Measurements from ENCODE around the gene KCNJ5. TPM values are rescaled to one million over a fixed set of nuclear protein-coding genes. Genes with fewer than 3 reads are reported as not detected.

Gene KCNJ5
- total RNA-seq, 1 donor from 2014 or later: 1.6 TPM

- Mint-ChIP-seq H3K4me3 (no peak overlapping the region), H3K9me3 (no peaks in the 10 kb centered on the region), H3K36me3 (no peaks in the 10 kb centered on the region), H3K27ac (no peak overlapping the region), H3K27me3 (peaks cover 3% of the 10 kb centered on the region), H3K4me1 (ENCODE audit: unreplicated experiment) (peaks cover 17% of the 10 kb centered on the region)
- TF ChIP-seq, protein P1, sequence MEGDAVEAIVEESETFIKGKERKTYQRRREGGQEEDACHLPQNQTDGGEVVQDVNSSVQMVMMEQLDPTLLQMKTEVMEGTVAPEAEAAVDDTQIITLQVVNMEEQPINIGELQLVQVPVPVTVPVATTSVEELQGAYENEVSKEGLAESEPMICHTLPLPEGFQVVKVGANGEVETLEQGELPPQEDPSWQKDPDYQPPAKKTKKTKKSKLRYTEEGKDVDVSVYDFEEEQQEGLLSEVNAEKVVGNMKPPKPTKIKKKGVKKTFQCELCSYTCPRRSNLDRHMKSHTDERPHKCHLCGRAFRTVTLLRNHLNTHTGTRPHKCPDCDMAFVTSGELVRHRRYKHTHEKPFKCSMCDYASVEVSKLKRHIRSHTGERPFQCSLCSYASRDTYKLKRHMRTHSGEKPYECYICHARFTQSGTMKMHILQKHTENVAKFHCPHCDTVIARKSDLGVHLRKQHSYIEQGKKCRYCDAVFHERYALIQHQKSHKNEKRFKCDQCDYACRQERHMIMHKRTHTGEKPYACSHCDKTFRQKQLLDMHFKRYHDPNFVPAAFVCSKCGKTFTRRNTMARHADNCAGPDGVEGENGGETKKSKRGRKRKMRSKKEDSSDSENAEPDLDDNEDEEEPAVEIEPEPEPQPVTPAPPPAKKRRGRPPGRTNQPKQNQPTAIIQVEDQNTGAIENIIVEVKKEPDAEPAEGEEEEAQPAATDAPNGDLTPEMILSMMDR (conservative IDR thresholded peaks at IDR 0.05): no peak
- no peak for DNase-seq (ENCODE audit: extremely low spot score, unreplicated experiment)
Measured at GRCh38 chr11:128941110-128941509, 50.0 kb downstream of the KCNJ5 start.

DNA sequence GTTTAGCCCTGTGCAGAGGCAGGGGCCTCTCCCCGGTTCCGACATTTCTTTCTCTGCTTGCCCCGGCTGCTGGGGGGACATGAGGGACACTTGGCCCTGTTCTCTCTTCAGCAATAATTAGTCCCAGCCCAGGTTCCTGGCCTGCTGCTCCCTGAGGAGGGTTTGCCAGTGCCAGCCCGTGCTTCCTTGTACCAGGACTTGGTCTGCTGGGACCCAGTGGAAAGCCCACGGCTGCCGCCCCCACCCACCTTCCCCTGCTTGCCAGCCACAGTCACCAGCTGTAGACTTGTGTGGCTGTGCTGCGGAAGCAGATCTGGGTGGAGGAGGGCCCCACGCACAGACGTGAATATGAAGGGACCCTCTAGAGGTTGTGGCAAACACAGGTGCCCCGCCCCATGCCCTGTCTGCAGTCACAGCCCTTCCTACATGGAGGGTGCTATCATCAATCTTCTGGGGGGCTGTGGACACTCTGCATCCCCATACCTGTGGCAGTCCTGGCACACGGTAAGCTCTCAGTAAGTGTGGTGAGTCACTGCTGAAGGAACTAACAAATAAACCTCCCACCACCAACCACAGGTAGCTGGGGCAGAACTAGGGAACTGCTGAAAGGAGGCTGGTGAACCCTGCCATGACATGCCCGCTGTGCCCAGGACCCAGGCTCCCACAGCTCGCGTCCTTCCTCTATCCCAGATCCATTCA lies 50.6 kb downstream of the KCNJ5 start:
- Mint-ChIP-seq H3K36me3 (no peaks in the 10 kb centered on the region), H3K9me3 (no peaks in the 10 kb centered on the region), H3K4me1 (ENCODE audit: unreplicated experiment) (peaks cover 17% of the 10 kb centered on the region), H3K27me3 (peaks cover 3% of the 10 kb centered on the region), H3K27ac (no peak overlapping the region), H3K4me3 (no peak overlapping the region)
- DNase-seq (ENCODE audit: extremely low spot score, unreplicated experiment): no peak
- TF ChIP-seq, protein P1 (conservative IDR thresholded peaks at IDR 0.05): no peak

DNA sequence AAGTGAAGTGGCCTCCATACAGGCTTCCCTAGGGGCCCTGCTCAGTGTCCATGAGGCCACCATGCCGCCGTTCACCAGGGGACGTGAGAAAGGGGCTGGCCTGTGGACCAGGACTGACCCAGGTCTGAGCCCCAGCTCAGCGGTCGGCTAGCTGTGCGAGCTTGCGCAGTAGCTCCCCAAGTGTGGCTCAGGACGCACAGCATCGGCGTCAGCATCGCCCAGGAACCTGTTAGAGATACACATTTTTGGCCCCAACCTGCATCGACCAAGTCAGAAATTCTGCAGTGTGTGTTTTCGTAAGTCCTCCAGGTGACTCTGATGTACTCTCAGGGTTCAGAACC lies 51.1 kb downstream of the KCNJ5 start:
- Mint-ChIP-seq H3K9me3 (no peaks in the 10 kb centered on the region), H3K36me3 (no peaks in the 10 kb centered on the region), H3K27ac (no peak overlapping the region), H3K4me3 (no peak overlapping the region), H3K27me3 (peaks cover 3% of the 10 kb centered on the region), H3K4me1 (ENCODE audit: unreplicated experiment) (peaks cover 16% of the 10 kb centered on the region)
- TF ChIP-seq, protein P1 (conservative IDR thresholded peaks at IDR 0.05): no peak
- no peak for DNase-seq (ENCODE audit: extremely low spot score, unreplicated experiment)

- Mint-ChIP-seq H3K36me3 (no peaks in the 10 kb centered on the region), H3K27ac (no peak within 1 kb of the TSS), H3K27me3 (peaks cover under 1% of the 10 kb centered on the region), H3K4me1 (ENCODE audit: unreplicated experiment) (peaks cover 9% of the 10 kb centered on the region), H3K9me3 (no peaks in the 10 kb centered on the region), H3K4me3 (no peak within 1 kb of the TSS)
- TF ChIP-seq, protein P1 (conservative IDR thresholded peaks at IDR 0.05): no peak
- DNase-seq (ENCODE audit: extremely low spot score, unreplicated experiment): no peak
Measured at GRCh38 chr11:128942817-128943427, 51.8 kb downstream of the KCNJ5 start, which contains the start of gene TP53AIP1. Gene TP53AIP1 (minus strand): TSS chr11:128942871. CDS start chr11:128937818, 5,053 bp downstream.

DNA sequence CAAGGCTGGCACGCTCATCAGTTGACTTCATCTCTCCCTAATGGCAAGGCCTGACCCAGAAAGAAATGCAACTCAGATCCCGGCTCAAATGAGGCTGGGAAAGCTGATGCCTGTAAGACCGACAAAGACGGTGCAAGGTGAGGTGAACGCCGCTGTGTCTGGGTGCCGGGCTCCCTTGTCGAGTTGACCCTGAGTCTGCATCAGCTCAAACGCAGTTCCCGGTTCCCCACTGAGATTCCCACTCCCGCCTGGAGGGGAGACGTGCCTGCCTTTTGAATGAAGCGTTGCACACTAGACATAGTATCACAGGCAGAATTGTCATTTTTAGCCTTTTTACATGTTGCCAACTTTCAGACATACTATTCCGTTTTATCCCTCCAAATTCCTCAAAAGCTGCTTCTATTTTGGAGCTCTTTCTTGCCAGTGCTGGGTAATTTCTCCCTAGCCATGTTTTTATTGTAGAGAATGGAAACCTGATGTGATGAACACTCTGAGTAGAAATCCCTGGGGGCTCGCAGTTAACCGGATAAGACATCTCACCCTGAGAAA lies 52.3 kb downstream of the KCNJ5 start:
- Mint-ChIP-seq H3K9me3 (no peaks in the 10 kb centered on the region), H3K27me3 (no peaks in the 10 kb centered on the region), H3K4me3 (no peak overlapping the region), H3K4me1 (ENCODE audit: unreplicated experiment) (peaks cover 12% of the 10 kb centered on the region), H3K27ac (no peak overlapping the region), H3K36me3 (no peaks in the 10 kb centered on the region)
- no peak for DNase-seq (ENCODE audit: extremely low spot score, unreplicated experiment)
- TF ChIP-seq, protein P1 (conservative IDR thresholded peaks at IDR 0.05): no peak

Measured in type B pancreatic cell (in vitro differentiated cells).